HG03575 (cell line): ENCODE measurements around the gene RECQL.
"Not testable (repeated sequence)": the region's sequence is repeated elsewhere in the genome, so short reads cannot be mapped to it uniquely, and the experiment has no call there.

Source experiments
- ATAC-seq: cut with Tn5 transposase; IDR thresholded peaks from one replicate; pipeline ENCODE4 v1.9.1; 2021; ENCODE audit not compliant: unreplicated experiment, insufficient number of reproducible peaks, low FRiP score; ENCODE audit errors: extremely low read depth

The RECQL gene

GRCh38 chr12:21439347-21439746 is 62.1 kb downstream of the RECQL start:
- ATAC-seq = no peak

GRCh38 chr12:21438643-21439042 is 62.8 kb downstream of the RECQL start:
- no peak for ATAC-seq

DNA sequence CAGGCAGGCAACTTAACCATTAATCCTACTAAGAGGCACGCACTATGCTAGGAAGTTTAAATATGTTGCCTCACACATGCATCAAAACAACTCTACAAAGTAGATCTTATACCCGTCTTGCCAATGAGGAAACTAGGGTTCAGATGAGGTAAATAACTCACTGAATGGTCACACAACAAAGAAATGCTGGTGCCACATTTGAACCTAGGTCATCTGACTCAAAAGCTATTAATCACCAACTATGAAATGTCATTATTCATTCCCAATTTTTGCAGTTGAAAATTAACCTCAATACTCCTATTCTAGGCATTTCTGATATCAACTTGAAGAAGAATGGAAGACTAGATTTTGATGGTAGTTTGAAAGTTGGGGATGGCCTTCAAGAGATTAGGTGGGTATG is 66.7 kb downstream of the RECQL start:
- no peak for ATAC-seq

- ATAC-seq = no peak
Measured at GRCh38 chr12:21433525-21433924, 67.9 kb downstream of the RECQL start.

GRCh38 chr12:21429994-21430393 is 71.4 kb downstream of the RECQL start:
- ATAC-seq = no peak

DNA sequence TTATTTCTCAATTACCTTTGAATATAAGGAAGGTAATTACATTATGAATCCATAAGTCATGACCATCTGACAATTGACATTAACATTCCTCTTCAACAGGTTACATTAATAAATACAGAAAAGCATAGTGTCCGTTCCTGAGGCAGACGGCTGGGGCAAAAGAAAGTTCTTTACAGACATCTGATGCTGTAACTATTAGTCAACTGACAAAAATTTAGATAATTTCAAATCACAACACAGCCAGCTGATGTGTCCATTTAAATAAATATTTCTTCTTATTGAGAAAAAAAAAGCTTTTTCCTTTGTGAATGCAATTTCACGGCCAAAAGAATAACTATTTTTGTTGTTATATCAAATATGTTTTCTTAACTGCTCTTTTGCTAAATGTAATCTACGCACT is 73.2 kb downstream of the RECQL start:
- ATAC-seq = no peak

DNA sequence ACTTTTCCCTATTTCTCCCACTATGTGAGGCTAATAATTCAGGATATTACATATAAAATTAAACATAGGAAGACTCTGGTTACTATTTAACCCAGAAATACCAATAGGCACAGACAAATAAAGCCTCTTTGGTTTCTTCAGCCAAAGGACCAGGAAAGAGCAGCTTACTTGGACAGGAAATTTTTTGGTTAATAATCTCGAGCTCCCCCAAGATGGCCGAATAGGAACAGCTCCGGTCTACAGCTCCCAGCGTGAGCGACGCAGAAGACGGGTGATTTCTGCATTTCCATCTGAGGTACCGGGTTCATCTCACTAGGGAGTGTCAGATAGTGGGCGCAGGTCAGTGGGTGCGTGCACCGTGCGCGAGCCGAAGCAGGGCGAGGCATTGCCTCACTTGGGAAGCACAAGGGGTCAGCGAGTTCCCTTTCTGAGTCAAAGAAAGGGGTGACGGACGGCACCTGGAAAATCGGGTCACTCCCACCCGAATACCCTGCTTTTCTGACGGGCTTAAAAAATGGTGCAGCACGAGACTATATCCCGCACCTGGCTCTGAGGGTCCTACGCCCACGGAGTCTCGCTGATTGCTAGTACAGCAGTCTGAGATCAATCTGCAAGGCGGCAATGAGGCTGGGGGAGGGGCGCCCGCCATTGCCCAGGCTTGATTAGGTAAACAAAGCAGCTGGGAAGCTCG is 82.3 kb downstream of the RECQL start:
- not testable (repeated sequence) for ATAC-seq
